Esophagus squamous epithelium (tissue), 4 donors: ENCODE data around the gene MORC4.

ENCODE experiments used
- POLR2A ChIP-seq, 4 donors: fragments of 450-650 bp; IDR thresholded peaks; one replicate each; pipeline ENCODE4 v1.6.1; 2017; ENCODE audit warnings: antibody characterized with exemption in 4 of 4, mild to moderate bottlenecking in 4 of 4, moderate library complexity in 3 of 4
- TF ChIP-seq, protein P1 (sequence below), 6 experiments: fragments of 450-650 bp in 4 of 6; fragments of 200-600 bp in 2 of 6; sonication (generic) in 2 of 6; IDR thresholded peaks; one replicate each; pipeline ENCODE4 v1.5.1; 2016 to 2019; ENCODE audit warnings: antibody characterized with exemption in 6 of 6, mild to moderate bottlenecking in 4 of 6, moderate library complexity in 4 of 6

DNA sequence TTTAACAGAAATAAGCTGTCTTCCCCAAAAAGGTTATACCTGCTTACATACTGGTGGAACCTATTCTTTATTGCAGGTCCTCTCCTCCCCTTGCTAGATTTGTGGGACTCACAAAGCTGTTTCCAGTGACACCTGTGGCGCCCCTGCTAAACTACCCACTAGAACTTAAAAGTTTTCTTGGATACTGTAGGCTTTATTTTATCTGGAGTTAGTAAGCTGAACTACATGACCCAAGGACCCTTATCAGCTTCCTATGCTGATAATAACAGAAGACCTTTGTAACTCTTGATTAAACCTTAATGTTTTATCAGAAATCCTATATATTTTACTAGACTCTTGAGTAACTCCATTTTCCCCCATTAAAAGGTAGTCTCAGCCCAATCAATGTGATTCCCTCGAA lies 47.5 kb downstream of the MORC4 start:
- TF ChIP-seq, protein P1, sequence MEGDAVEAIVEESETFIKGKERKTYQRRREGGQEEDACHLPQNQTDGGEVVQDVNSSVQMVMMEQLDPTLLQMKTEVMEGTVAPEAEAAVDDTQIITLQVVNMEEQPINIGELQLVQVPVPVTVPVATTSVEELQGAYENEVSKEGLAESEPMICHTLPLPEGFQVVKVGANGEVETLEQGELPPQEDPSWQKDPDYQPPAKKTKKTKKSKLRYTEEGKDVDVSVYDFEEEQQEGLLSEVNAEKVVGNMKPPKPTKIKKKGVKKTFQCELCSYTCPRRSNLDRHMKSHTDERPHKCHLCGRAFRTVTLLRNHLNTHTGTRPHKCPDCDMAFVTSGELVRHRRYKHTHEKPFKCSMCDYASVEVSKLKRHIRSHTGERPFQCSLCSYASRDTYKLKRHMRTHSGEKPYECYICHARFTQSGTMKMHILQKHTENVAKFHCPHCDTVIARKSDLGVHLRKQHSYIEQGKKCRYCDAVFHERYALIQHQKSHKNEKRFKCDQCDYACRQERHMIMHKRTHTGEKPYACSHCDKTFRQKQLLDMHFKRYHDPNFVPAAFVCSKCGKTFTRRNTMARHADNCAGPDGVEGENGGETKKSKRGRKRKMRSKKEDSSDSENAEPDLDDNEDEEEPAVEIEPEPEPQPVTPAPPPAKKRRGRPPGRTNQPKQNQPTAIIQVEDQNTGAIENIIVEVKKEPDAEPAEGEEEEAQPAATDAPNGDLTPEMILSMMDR (IDR thresholded peaks at IDR 0.05): no peak
- no peak for TF ChIP-seq POLR2A (IDR thresholded peaks at IDR 0.05)
